Testis (tissue), 3 donors: ENCODE data around the gene CTNNA1. TPM values are rescaled to one million over a fixed set of nuclear protein-coding genes. Genes with fewer than 3 reads are reported as not detected.
A peak's percentile ranks its signal among the peaks of the same experiment; 100 is the strongest.

Experiments
- DNase-seq: peaks from one replicate; pipeline ENCODE4 v3.0.0-alpha.2; 2019
- H3K27ac ChIP-seq, 2 donors: fragments of 200-600 bp; sonication (generic); one replicate each; pipeline ENCODE4 v1.5.1; 2019
- H3K27me3 ChIP-seq: fragments of 200-600 bp; sonication (generic); one replicate; pipeline ENCODE4 v1.5.1; 2019
- H3K36me3 ChIP-seq: fragments of 200-600 bp; sonication (generic); one replicate; pipeline ENCODE4 v1.5.1; 2017; ENCODE audit warnings: low read depth; ENCODE audit errors: missing control alignments
- H3K4me1 ChIP-seq: fragments of 200-600 bp; sonication (generic); one replicate; pipeline ENCODE4 v1.5.1; 2019
- H3K4me3 ChIP-seq, 2 donors: fragments of 200-600 bp; sonication (generic); one replicate each; pipeline ENCODE4 v1.5.1; 2017 to 2019
- H3K9me3 ChIP-seq: fragments of 200-600 bp; sonication (generic); one replicate; pipeline ENCODE4 v1.5.1; 2017
- POLR2A ChIP-seq: fragments of 450-650 bp; IDR thresholded peaks from one replicate; pipeline ENCODE4 v1.6.1; 2017; ENCODE audit warnings: antibody characterized with exemption, mild to moderate bottlenecking, moderate library complexity
- WGBS, 2 donors: methylation state at CpG; one replicate each; pipeline ENCODE4 v1.1.5; 2018; 5-methylcytosine and 5-hydroxymethylcytosine counted together
- intact Hi-C: fragments of 100-400 bp; cut with DNase I; formaldehyde crosslinking; loops from one replicate; pipeline ENCODE4 v1.15.1; 2023; ENCODE audit warnings: low total_unique reads
- polyA plus RNA-seq: library from polyadenylated mRNA; stranded (reverse); fragments of 350-450 nt; fragmentation: Illumina TruSeq; extraction: RNeasy Lipid Tissue Mini Kit (QIAGEN cat#74804); gene quantifications from one replicate; pipeline ENCODE4 v1.2.3, GENCODE V29; 2014; ENCODE audit warnings: low read depth, low replicate concordance; ENCODE audit not compliant: insufficient read depth
- total RNA-seq, 2 donors: library from RNA; depleted of rRNA; stranded (reverse); fragments of >200 nt; gene quantifications; one replicate each; pipeline ENCODE4 v1.2.3, GENCODE V29; 2016
- TF ChIP-seq, protein P1 (sequence below), 3 experiments: fragments of 450-650 bp in 2 of 3; fragments of 200-600 bp in 1 of 3; sonication (generic) in 1 of 3; IDR thresholded peaks; one replicate each; pipeline ENCODE4 v1.5.1; 2016 to 2019; ENCODE audit warnings: antibody characterized with exemption in 3 of 3, mild to moderate bottlenecking in 2 of 3, moderate library complexity in 1 of 3

Gene CTNNA1
- total and polyA plus RNA-seq, 3 donors from 2014 or later = 107 to 154 (median 135) TPM

- TF ChIP-seq POLR2A = no peak
- TF ChIP-seq, protein P1, sequence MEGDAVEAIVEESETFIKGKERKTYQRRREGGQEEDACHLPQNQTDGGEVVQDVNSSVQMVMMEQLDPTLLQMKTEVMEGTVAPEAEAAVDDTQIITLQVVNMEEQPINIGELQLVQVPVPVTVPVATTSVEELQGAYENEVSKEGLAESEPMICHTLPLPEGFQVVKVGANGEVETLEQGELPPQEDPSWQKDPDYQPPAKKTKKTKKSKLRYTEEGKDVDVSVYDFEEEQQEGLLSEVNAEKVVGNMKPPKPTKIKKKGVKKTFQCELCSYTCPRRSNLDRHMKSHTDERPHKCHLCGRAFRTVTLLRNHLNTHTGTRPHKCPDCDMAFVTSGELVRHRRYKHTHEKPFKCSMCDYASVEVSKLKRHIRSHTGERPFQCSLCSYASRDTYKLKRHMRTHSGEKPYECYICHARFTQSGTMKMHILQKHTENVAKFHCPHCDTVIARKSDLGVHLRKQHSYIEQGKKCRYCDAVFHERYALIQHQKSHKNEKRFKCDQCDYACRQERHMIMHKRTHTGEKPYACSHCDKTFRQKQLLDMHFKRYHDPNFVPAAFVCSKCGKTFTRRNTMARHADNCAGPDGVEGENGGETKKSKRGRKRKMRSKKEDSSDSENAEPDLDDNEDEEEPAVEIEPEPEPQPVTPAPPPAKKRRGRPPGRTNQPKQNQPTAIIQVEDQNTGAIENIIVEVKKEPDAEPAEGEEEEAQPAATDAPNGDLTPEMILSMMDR (IDR thresholded peaks at IDR 0.05) = no peak
- H3K9me3 ChIP-seq = no peaks in the 10 kb centered on the region
- H3K36me3 ChIP-seq = peaks cover 3% of the 10 kb centered on the region
- no peak overlapping the region for H3K27ac ChIP-seq
- no peak overlapping the region for H3K4me3 ChIP-seq
- no peak for DNase-seq
- intact Hi-C loops = no loop called here
- H3K27me3 ChIP-seq = no peaks in the 10 kb centered on the region
- peaks cover 4% of the 10 kb centered on the region for H3K4me1 ChIP-seq
- WGBS, 2 donors = 81 to 85% methylated on average over 10 of the region's 10 CpGs
Observed at GRCh38 chr5:138935466-138935865, 182.2 kb downstream of the CTNNA1 start.

DNA sequence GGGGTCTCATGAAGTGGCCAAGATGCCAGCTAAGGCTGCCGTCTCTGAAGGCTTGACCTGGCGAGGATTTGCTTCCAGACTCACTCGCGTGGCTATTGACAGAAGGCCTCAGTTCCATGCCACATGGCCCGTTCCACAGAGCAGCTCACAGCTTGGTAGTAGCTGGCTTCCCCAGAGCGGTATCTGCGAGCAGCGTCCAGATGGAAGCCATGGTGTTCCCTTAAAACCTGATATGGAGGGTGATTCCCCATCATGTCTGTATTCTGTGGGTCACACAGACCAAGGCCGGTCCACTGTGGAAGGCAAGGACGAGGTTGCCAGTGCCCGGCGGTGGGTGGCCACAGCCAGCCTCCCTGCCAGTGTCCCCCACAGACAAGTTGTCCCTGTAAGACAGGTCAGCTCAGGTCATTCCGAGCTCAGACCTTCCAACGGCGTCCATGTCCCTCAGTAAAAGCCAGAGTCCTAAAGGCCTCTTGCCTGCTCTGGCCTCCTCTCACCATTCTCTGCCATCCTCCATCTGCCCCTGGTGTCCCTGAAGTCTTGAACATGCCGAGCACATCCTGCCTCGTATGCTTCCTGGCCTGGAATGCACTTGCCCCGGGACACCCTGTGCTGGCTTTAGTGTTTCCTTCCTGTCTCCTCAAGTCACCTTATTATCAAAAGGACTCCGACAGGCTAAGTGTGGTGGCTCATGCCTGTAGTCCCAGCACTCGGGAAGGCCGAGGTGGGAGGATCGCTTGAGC lies 183.2 kb downstream of the CTNNA1 start:
- Histone ChIP-seq H3K36me3 (peaks cover 3% of the 10 kb centered on the region), H3K4me1 (peaks cover 4% of the 10 kb centered on the region), H3K4me3 (no peak overlapping the region), H3K9me3 (no peaks in the 10 kb centered on the region), H3K27ac (peak overlapping the region in 1 of 2 donors; percentile 19), H3K27me3 (no peaks in the 10 kb centered on the region)
- WGBS, 2 donors = 71 to 73% methylated on average over 17 to 22 of the region's 22 CpGs
- no peak for DNase-seq
- intact Hi-C loops = no loop called here
- TF ChIP-seq POLR2A = no peak
- TF ChIP-seq, protein P1 (IDR thresholded peaks at IDR 0.05) = no peak

DNA sequence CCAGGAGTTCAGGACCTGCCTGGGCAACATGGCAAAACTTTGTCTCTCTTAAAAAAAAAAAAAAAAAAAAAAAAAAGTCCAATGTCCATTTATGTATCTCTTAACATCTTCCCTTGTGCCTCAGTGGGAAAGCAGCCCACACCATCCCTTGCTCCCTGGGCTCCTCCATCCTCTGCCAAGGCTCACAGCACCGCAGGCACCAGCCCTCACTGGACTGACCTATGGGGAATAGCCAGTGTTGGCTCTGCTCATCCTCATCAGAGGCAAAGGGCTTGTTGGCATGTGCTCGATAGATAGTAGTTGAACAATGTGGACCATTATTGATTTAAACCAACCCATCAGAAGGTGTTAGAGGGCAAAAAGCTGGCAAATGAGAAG lies 183.7 kb downstream of the CTNNA1 start:
- DNase-seq = no peak
- peaks cover 3% of the 10 kb centered on the region for H3K36me3 ChIP-seq
- WGBS, 2 donors = 59 to 67% methylated on average over 2 of the region's 2 CpGs
- TF ChIP-seq POLR2A = no peak
- TF ChIP-seq, protein P1 (IDR thresholded peaks at IDR 0.05) = no peak
- peaks cover 4% of the 10 kb centered on the region for H3K4me1 ChIP-seq
- no peaks in the 10 kb centered on the region for H3K9me3 ChIP-seq
- no peak overlapping the region for H3K4me3 ChIP-seq
- H3K27ac ChIP-seq = no peak overlapping the region
- no peaks in the 10 kb centered on the region for H3K27me3 ChIP-seq
- intact Hi-C loops = no loop called here

GRCh38 chr5:138937392-138938387 lies 184.5 kb downstream of the CTNNA1 start:
- peaks cover 4% of the 10 kb centered on the region for H3K4me1 ChIP-seq
- no peak for DNase-seq
- no peaks in the 10 kb centered on the region for H3K9me3 ChIP-seq
- intact Hi-C loops = no loop called here
- peaks cover 3% of the 10 kb centered on the region for H3K36me3 ChIP-seq
- H3K4me3 ChIP-seq = no peak overlapping the region
- TF ChIP-seq, protein P1 (IDR thresholded peaks at IDR 0.05) = no peak
- no peak for TF ChIP-seq POLR2A
- H3K27me3 ChIP-seq = no peaks in the 10 kb centered on the region
- no peak overlapping the region for H3K27ac ChIP-seq
- 90 to 94% methylated on average over 22 to 25 of the region's 25 CpGs for WGBS, 2 donors
